Left ventricle myocardium inferior (tissue), 1 donor: ENCODE data around the gene OR6V1. TPM values are rescaled to one million over a fixed set of nuclear protein-coding genes. Genes with fewer than 3 reads are reported as not detected.

Experiments used
- DNase-seq: peaks from one replicate; pipeline ENCODE4 v3.0.0-alpha.2; 2020
- H3K27ac ChIP-seq: fragments of 200-600 bp; replicated peaks from 2 replicates; pipeline ENCODE4 v1.8.0; 2021
- H3K27me3 ChIP-seq: fragments of 200-600 bp; 2 replicates; pipeline ENCODE4 v1.8.0; 2021; ENCODE audit warnings: low read depth
- H3K36me3 ChIP-seq: fragments of 200-600 bp; 2 replicates; pipeline ENCODE4 v1.8.0; 2021
- H3K4me1 ChIP-seq: fragments of 200-600 bp; 2 replicates; pipeline ENCODE4 v1.8.0; 2021
- H3K4me3 ChIP-seq: fragments of 200-600 bp; 2 replicates; pipeline ENCODE4 v1.8.0; 2021; ENCODE audit warnings: mild to moderate bottlenecking, moderate library complexity
- H3K9me3 ChIP-seq: fragments of 200-600 bp; replicated peaks from 2 replicates; pipeline ENCODE4 v1.8.0; 2021
- intact Hi-C: fragments of 100-400 bp; cut with micrococcal nuclease; formaldehyde crosslinking; loops from one replicate; pipeline ENCODE4 v1.11.0; 2022
- total RNA-seq: library from RNA; stranded (reverse); fragmentation: NEBNext Ultra II Directional; extraction: Animal tissue kit (Norgen Biotek cat#: 25700); gene quantifications from one replicate; pipeline ENCODE4 v1.2.1, GENCODE V29; 2021
- TF ChIP-seq, protein P1 (sequence below): fragments of 200-600 bp; IDR thresholded peaks from 2 replicates; pipeline ENCODE4 v1.8.0; 2021; ENCODE audit warnings: antibody characterized with exemption, mild to moderate bottlenecking, borderline replicate concordance
- donor health status: DM: no; HTN: yes; CAD: no; lungs with severe emphysema.

OR6V1 gene
- total RNA-seq, 1 donor from 2014 or later: not detected

- intact Hi-C loops: no loop called here
- no peak overlapping the region for H3K4me3 ChIP-seq
Observed at GRCh38 chr7:143043391-143043790, 8.8 kb upstream of the OR6V1 start.

GRCh38 chr7:143046426-143046851, 5.7 kb upstream of the OR6V1 start:
- intact Hi-C loops: no loop called here

More at GRCh38 chr7:143043391-143043790, 8.8 kb upstream of the OR6V1 start:
- H3K4me1 ChIP-seq: peaks cover 8% of the 10 kb centered on the region
- TF ChIP-seq, protein P1, sequence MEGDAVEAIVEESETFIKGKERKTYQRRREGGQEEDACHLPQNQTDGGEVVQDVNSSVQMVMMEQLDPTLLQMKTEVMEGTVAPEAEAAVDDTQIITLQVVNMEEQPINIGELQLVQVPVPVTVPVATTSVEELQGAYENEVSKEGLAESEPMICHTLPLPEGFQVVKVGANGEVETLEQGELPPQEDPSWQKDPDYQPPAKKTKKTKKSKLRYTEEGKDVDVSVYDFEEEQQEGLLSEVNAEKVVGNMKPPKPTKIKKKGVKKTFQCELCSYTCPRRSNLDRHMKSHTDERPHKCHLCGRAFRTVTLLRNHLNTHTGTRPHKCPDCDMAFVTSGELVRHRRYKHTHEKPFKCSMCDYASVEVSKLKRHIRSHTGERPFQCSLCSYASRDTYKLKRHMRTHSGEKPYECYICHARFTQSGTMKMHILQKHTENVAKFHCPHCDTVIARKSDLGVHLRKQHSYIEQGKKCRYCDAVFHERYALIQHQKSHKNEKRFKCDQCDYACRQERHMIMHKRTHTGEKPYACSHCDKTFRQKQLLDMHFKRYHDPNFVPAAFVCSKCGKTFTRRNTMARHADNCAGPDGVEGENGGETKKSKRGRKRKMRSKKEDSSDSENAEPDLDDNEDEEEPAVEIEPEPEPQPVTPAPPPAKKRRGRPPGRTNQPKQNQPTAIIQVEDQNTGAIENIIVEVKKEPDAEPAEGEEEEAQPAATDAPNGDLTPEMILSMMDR: no peak
- H3K9me3 ChIP-seq: no peaks in the 10 kb centered on the region
- H3K36me3 ChIP-seq: no peaks in the 10 kb centered on the region
- H3K27ac ChIP-seq: no peak overlapping the region
- H3K27me3 ChIP-seq: no peaks in the 10 kb centered on the region
- no peak for DNase-seq

DNA sequence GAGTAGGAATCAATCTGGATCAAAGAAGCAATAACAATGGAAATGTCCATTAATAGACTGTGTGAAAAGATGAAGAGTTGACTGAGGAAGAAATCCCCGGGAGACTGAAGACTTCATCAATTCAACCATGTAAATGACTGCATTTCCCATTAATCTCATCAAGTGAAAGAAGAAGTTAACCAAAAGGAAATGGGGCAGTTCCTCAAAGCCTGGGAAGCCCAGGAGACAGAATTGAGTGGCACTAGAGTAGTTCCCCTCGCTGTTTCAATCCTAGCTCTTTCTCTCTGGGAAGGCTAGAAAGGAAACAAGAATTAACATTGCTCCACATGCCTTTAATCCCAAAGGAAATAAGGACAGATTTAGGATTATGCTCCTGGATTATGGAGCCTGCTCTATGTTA, 4.8 kb upstream of the OR6V1 start:
- Histone ChIP-seq H3K27ac (peak overlapping the region; percentile 77), H3K4me1 (peaks cover 22% of the 10 kb centered on the region), H3K9me3 (no peaks in the 10 kb centered on the region), H3K27me3 (no peaks in the 10 kb centered on the region), H3K4me3 (no peak overlapping the region), H3K36me3 (no peaks in the 10 kb centered on the region)
- intact Hi-C loops: no loop called here
- TF ChIP-seq, protein P1: no peak
- no peak for DNase-seq

More at GRCh38 chr7:143046426-143046851, 5.7 kb upstream of the OR6V1 start:
- H3K4me3 ChIP-seq: no peak overlapping the region
- H3K9me3 ChIP-seq: no peaks in the 10 kb centered on the region
- H3K27ac ChIP-seq: no peak overlapping the region
- H3K4me1 ChIP-seq: peaks cover 22% of the 10 kb centered on the region
- no peaks in the 10 kb centered on the region for H3K36me3 ChIP-seq
- TF ChIP-seq, protein P1: no peak
- no peak for DNase-seq
- H3K27me3 ChIP-seq: no peaks in the 10 kb centered on the region

DNA sequence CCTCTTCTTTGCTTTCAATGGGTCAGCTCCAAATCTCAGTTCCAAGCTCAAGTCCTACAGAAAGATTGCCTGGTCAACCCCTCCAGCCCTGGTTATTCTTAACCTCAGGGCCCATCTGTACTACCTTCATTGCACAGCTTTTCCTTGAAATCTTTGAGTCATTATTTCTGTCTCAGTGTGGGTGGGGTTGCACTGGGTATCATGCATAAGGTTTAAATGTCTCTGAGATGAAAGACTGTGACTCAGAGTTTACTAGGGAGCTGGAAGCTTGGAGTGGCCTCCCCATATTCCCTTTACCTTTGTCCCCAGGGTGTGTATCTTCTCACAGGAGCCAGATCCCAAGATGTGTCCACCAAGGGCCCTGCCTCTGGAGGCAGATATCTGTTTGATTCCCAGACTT, 3.3 kb upstream of the OR6V1 start:
- no peaks in the 10 kb centered on the region for H3K9me3 ChIP-seq
- H3K27me3 ChIP-seq: no peaks in the 10 kb centered on the region
- TF ChIP-seq, protein P1: no peak
- intact Hi-C loops: no loop called here
- no peaks in the 10 kb centered on the region for H3K36me3 ChIP-seq
- peaks cover 22% of the 10 kb centered on the region for H3K4me1 ChIP-seq
- no peak overlapping the region for H3K4me3 ChIP-seq
- peak overlapping the region; percentile 77 for H3K27ac ChIP-seq
- no peak for DNase-seq

DNA sequence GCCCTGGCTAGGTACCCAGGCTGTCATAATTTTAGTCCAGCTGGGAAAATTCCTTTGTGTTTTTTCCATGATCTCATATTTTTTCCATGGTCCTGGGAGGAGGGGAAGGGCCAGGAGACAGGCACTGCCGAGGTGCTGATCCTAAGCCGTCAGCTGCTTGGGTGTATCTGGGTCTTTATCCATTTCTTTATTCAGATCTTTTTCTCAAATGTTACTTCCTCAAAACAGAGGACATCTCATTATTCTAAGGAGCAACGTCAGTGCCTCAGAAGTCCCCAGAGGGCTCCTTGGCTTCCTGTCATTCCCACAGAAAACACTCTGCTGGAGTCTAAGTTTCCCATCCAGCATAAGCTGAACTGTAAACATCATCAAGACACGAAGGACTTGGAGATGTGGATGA, 2.8 kb upstream of the OR6V1 start:
- Histone ChIP-seq H3K36me3 (no peaks in the 10 kb centered on the region), H3K4me1 (peaks cover 22% of the 10 kb centered on the region), H3K27me3 (no peaks in the 10 kb centered on the region), H3K4me3 (no peak overlapping the region), H3K27ac (peak overlapping the region; percentile 77), H3K9me3 (no peaks in the 10 kb centered on the region)
- DNase-seq: peak; percentile 53
- intact Hi-C loops: no loop called here
- TF ChIP-seq, protein P1: no peak
